Stomach (tissue), 9 donors: ENCODE data around the gene SEC23B. TPM values are rescaled to one million over a fixed set of nuclear protein-coding genes. Genes with fewer than 3 reads are reported as not detected.

Experiments used
- DNase-seq, 2 donors: peaks; one replicate each; pipeline versions ENCODE4 v3.0.0 to v3.0.0-alpha.2; 2013 to 2019
- H3K27ac ChIP-seq, 5 donors: fragments of 200-600 bp in 4 of 5; sonication (generic) in 4 of 5; one replicate each; pipeline ENCODE4 v1.5.1; 2013 to 2019; ENCODE audit warnings: mild to moderate bottlenecking in 1 of 5, moderate library complexity in 1 of 5
- H3K27me3 ChIP-seq, 3 donors: fragments of 200-600 bp; sonication (generic); one replicate each; pipeline ENCODE4 v1.5.1; 2017 to 2019; ENCODE audit warnings: mixed run types in 1 of 3
- H3K36me3 ChIP-seq, 4 donors: fragments of 200-600 bp; sonication (generic); 1 replicate in 3 of 4; 2 replicates in 1 of 4; pipeline ENCODE4 v1.5.1; 2016 to 2019
- H3K4me1 ChIP-seq, 4 donors: fragments of 200-600 bp; sonication (generic); one replicate each; pipeline ENCODE4 v1.5.1; 2016 to 2019
- H3K4me3 ChIP-seq, 4 donors: fragments of 200-600 bp; sonication (generic) in 3 of 4; one replicate each; pipeline ENCODE4 v1.5.1; 2016 to 2019; ENCODE audit warnings: mild to moderate bottlenecking in 1 of 4
- H3K9me3 ChIP-seq, 4 donors: fragments of 200-600 bp; sonication (generic); one replicate each; pipeline ENCODE4 v1.5.1; 2016 to 2019
- CTCF ChIP-seq, 7 experiments: fragments of 450-650 bp in 4 of 7; fragments of 200-600 bp in 3 of 7; sonication (generic) in 3 of 7; IDR thresholded peaks; one replicate each; pipeline ENCODE4 v1.5.1; 2016 to 2019; ENCODE audit warnings: antibody characterized with exemption in 7 of 7, control low read depth in 2 of 7, mild to moderate bottlenecking in 1 of 7
- EP300 ChIP-seq: sonication (generic); formaldehyde crosslinking; IDR thresholded peaks from one replicate; pipeline ENCODE4 v1.6.1; 2017; ENCODE audit warnings: antibody characterized with exemption
- POLR2A ChIP-seq, 4 donors: fragments of 450-650 bp; IDR thresholded peaks; one replicate each; pipeline ENCODE4 v1.6.1; 2016; ENCODE audit warnings: antibody characterized with exemption in 4 of 4, control low read depth in 2 of 4, mild to moderate bottlenecking in 1 of 4, moderate library complexity in 1 of 4
- POLR2AphosphoS5 ChIP-seq, 3 donors: sonication (generic); formaldehyde crosslinking; IDR thresholded peaks; one replicate each; pipeline ENCODE4 v1.6.1; 2016; ENCODE audit warnings: antibody characterized with exemption in 3 of 3
- WGBS, 5 donors: extraction: QIAGEN DNeasy Blood & Tissue Kit in 3 of 5; methylation state at CpG; one replicate each; pipeline versions ENCODE4 v1.1.5 to v1.1.7; 2013 to 2018; 5-methylcytosine and 5-hydroxymethylcytosine counted together
- intact Hi-C: fragments of 100-400 bp; cut with DNase I; formaldehyde crosslinking; loops from one replicate; pipeline ENCODE4 v1.15.1; 2023; ENCODE audit warnings: low total_unique reads
- polyA plus RNA-seq, 3 donors: library from polyadenylated mRNA; stranded (reverse); fragments of 200-250 nt; gene quantifications; one replicate each; pipeline ENCODE4 v1.2.3, GENCODE V29; 2013
- total RNA-seq, 5 donors: library from RNA; depleted of rRNA; stranded (reverse); fragments of >200 nt; gene quantifications; one replicate each; pipeline versions ENCODE4 v1.1.0 to v1.2.3, GENCODE V29; 2014 to 2016
- donor health status: healthy with polysubstance abuse.
- donor health status: Bipolar disorder and iron deficiency.
- donor health status: healthy.

The SEC23B gene
- total and polyA plus RNA-seq, 8 donors = 5.3 to 74.9 (median 26.5) TPM

DNA sequence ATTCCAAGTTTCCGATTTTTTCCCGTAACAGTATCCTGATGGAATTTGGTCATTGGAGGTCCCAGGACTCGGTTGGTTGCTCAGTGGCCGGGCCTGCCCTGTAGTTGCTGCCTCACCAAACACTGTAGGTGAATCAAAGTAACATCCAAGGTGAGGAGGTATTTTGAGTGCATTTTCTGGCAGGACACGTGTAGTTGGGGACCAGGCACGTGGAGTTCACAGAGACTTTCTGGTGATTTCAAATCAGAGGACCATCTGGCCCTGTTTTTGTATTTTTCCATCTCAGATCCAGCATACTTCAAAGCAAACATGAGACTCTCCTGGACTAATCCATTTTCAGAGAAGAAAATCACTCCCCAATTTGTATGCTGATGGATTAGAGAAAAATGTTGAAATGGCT, 70.2 kb downstream of the SEC23B start:
- intact Hi-C loops = no loop called here
- Histone ChIP-seq H3K9me3 (no peaks in the 10 kb centered on the region), H3K4me3 (no peak overlapping the region), H3K36me3 (no peaks in the 10 kb centered on the region), H3K4me1 (no peaks in the 10 kb centered on the region), H3K27me3 (no peaks in the 10 kb centered on the region), H3K27ac (no peak overlapping the region)
- no peak for DNase-seq
- WGBS, 5 donors = 72 to 84% (median 76%) methylated on average over 6 of the region's 6 CpGs
- no peak for TF ChIP-seq POLR2A (IDR thresholded peaks at IDR 0.05)
- no peak for TF ChIP-seq EP300
- TF ChIP-seq POLR2AphosphoS5 (IDR thresholded peaks at IDR 0.05) = no peak
- TF ChIP-seq CTCF (IDR thresholded peaks at IDR 0.05) = no peak

- no peak for TF ChIP-seq POLR2A (IDR thresholded peaks at IDR 0.05)
- TF ChIP-seq POLR2AphosphoS5 (IDR thresholded peaks at IDR 0.05) = no peak
- TF ChIP-seq CTCF (IDR thresholded peaks at IDR 0.05) = no peak
- no peak for TF ChIP-seq EP300
- Histone ChIP-seq H3K4me1 (no peaks in the 10 kb centered on the region), H3K27me3 (no peaks in the 10 kb centered on the region), H3K4me3 (no peak overlapping the region), H3K9me3 (no peaks in the 10 kb centered on the region), H3K36me3 (no peaks in the 10 kb centered on the region), H3K27ac (peak overlapping the region in 1 of 5 donors; percentile 30)
- no peak for DNase-seq
- 34 to 53% (median 50%) methylated on average over 6 of the region's 6 CpGs for WGBS, 5 donors
- intact Hi-C loops = no loop called here
These were observed 70.8 kb downstream of the SEC23B start for GRCh38 chr20:18578581-18578980.

GRCh38 chr20:18580012-18580411, 72.3 kb downstream of the SEC23B start:
- Histone ChIP-seq H3K4me1 (no peaks in the 10 kb centered on the region), H3K9me3 (no peaks in the 10 kb centered on the region), H3K4me3 (no peak overlapping the region), H3K36me3 (no peaks in the 10 kb centered on the region), H3K27me3 (no peaks in the 10 kb centered on the region), H3K27ac (no peak overlapping the region)
- no peak for DNase-seq
- 87 to 93% (median 90%) methylated on average over 4 of the region's 4 CpGs for WGBS, 5 donors
- intact Hi-C loops = no loop called here
- TF ChIP-seq EP300 (no peak), POLR2A (IDR thresholded peaks at IDR 0.05) (no peak), POLR2AphosphoS5 (IDR thresholded peaks at IDR 0.05) (no peak), CTCF (IDR thresholded peaks at IDR 0.05) (no peak)

GRCh38 chr20:18585134-18585533, 77.4 kb downstream of the SEC23B start:
- intact Hi-C loops = no loop called here
- H3K4me3 ChIP-seq = no peak overlapping the region
- TF ChIP-seq CTCF (IDR thresholded peaks at IDR 0.05) = no peak
- TF ChIP-seq POLR2A (IDR thresholded peaks at IDR 0.05) = no peak
- no peak for TF ChIP-seq POLR2AphosphoS5 (IDR thresholded peaks at IDR 0.05)
- TF ChIP-seq EP300 = no peak

More at GRCh38 chr20:18585134-18585533, 77.4 kb downstream of the SEC23B start:
- peaks cover 4 to 26% (median 17%) of the 10 kb centered on the region in 4 donors for H3K4me1 ChIP-seq
- WGBS, 5 donors = 87 to 96% (median 95%) methylated on average over 2 of the region's 2 CpGs
- DNase-seq = no peak
- H3K27me3 ChIP-seq = no peaks in the 10 kb centered on the region
- no peak overlapping the region for H3K27ac ChIP-seq
- H3K9me3 ChIP-seq = no peaks in the 10 kb centered on the region
- no peaks in the 10 kb centered on the region for H3K36me3 ChIP-seq
